K562 (cell line): ENCODE results near the gene TP53BP1. TPM values are rescaled to one million over a fixed set of nuclear protein-coding genes. Genes with fewer than 3 reads are reported as not detected.
A peak's percentile ranks its signal among the peaks of the same experiment; 100 is the strongest.

Experiments
- ATAC-seq: fragments of 200-7000 bp; cut with Tn5 transposase; 3 replicates; pipeline ENCODE4 v1.9.1; 2020; ENCODE audit warnings: moderate library complexity
- BruUV-seq: library from RNA; stranded (reverse); fragments of 400-500 nt; replicated peaks from 2 replicates; lab custom pipeline; 2021; lab: Mats Ljungman, UMichigan
- CTCF ChIA-PET: fragments of 300-600 bp; formaldehyde crosslinking; extraction: SDS; loops from one replicate; lab custom pipeline; 2021; ENCODE audit warnings: low intra/inter-chr PET ratio; lab: Yijun Ruan, JAX
- POLR2A ChIA-PET: fragments of 300-600, 350-650 bp; sonication (Branson Sonifier 250); formaldehyde crosslinking; extraction: SDS; loops from one replicate; lab custom pipeline; 2021; ENCODE audit warnings: antibody characterized with exemption, inconsistent platforms; lab: Yijun Ruan, JAX
- DNase-seq, 4 experiments: peaks; one replicate each; pipeline versions ENCODE4 v3.0.0 to v3.0.0-alpha.2; 2011 to 2018; ENCODE audit warnings: low spot score in 3 of 4, mixed read lengths in 3 of 4; ENCODE audit errors: extremely low read depth in 1 of 4
- FAIRE-seq: peaks from 2 replicates; lab custom pipeline; 2011; peaks lifted over from hg19 to GRCh38; lab: Jason Lieb, UNC
- H2AFZ ChIP-seq: 2 replicates; pipeline ENCODE4 v1.6.0; 2011; ENCODE audit warnings: low read depth, low read length, control low read depth, inconsistent platforms
- H3K27ac ChIP-seq: fragments of 200-600 bp; 3 replicates; pipeline ENCODE4 v1.8.0; 2011; ENCODE audit warnings: low read depth, mild to moderate bottlenecking, control low read depth, inconsistent platforms, low read length, moderate library complexity, mixed read lengths; ENCODE audit errors: extremely low read depth
- H3K27me3 ChIP-seq, 2 experiments: fragments of 300-600 bp in 1 of 2; 2 replicates in 1 of 2; 3 replicates in 1 of 2; pipeline versions ENCODE4 v1.6.0 to v1.8.0; 2011; ENCODE audit warnings: inconsistent platforms in 2 of 2, low read length in 2 of 2, mild to moderate bottlenecking in 1 of 2, mixed read lengths in 1 of 2, moderate library complexity in 1 of 2; ENCODE audit not compliant: control insufficient read depth in 2 of 2, insufficient read depth in 2 of 2
- H3K36me3 ChIP-seq: fragments of 300-600 bp; 3 replicates; pipeline ENCODE4 v1.8.0; 2011; ENCODE audit warnings: mild to moderate bottlenecking, low read length, inconsistent platforms; ENCODE audit not compliant: control insufficient read depth, insufficient read depth
- H3K4me1 ChIP-seq, 2 experiments: fragments of 200-600 bp in 1 of 2; replicated peaks in 1 of 2; 2 replicates in 1 of 2; 3 replicates in 1 of 2; pipeline versions ENCODE4 v1.5.1 to v1.8.0; 2011; ENCODE audit warnings: inconsistent platforms in 2 of 2, low read length in 2 of 2, mild to moderate bottlenecking in 1 of 2, mixed read lengths in 1 of 2, moderate library complexity in 1 of 2; ENCODE audit not compliant: control insufficient read depth in 2 of 2, insufficient read depth in 2 of 2
- H3K4me2 ChIP-seq: 2 replicates; pipeline ENCODE4 v1.6.1; 2011; ENCODE audit warnings: low read length, control low read depth, inconsistent platforms, mixed read lengths; ENCODE audit not compliant: insufficient read depth
- H3K4me3 ChIP-seq: fragments of 200-600 bp; sonication (generic), shearing (Covaris generic); 2 replicates; pipeline ENCODE4 v1.5.1; 2016; ENCODE audit warnings: control low read depth, inconsistent platforms
- H3K79me2 ChIP-seq: fragments of 200-600 bp; 3 replicates; pipeline ENCODE4 v1.8.0; 2011; ENCODE audit warnings: low read length, inconsistent platforms; ENCODE audit not compliant: control insufficient read depth, insufficient read depth
- H3K9ac ChIP-seq, 2 experiments: 2 replicates each; pipeline versions ENCODE4 v1.6.0 to v1.6.1; 2011; ENCODE audit warnings: low read depth in 2 of 2, low read length in 2 of 2, control low read depth in 1 of 2, inconsistent platforms in 1 of 2, mild to moderate bottlenecking in 1 of 2, mixed read lengths in 1 of 2; ENCODE audit not compliant: insufficient read depth in 1 of 2
- H3K9me1 ChIP-seq: one replicate; pipeline ENCODE4 v1.6.0; 2011; ENCODE audit warnings: inconsistent platforms, mild to moderate bottlenecking, low read length, moderate library complexity; ENCODE audit not compliant: control insufficient read depth, insufficient read depth
- H3K9me3 ChIP-seq: replicated peaks from 2 replicates; pipeline ENCODE4 v1.5.1; 2011; ENCODE audit warnings: low read depth, low read length, inconsistent platforms; ENCODE audit not compliant: control insufficient read depth, insufficient read depth
- H4K20me1 ChIP-seq: replicated peaks from 2 replicates; pipeline ENCODE4 v1.6.1; 2011; ENCODE audit warnings: low read length, inconsistent platforms, mixed read lengths; ENCODE audit not compliant: control insufficient read depth, insufficient read depth
- COPS2 ChIP-seq: fragments of 450-650 bp; conservative IDR thresholded peaks from 2 replicates; pipeline ENCODE4 v1.6.1; 2016; ENCODE audit warnings: mild to moderate bottlenecking, moderate library complexity
- IRF9 ChIP-seq: fragments of 450-650 bp; IDR thresholded peaks from 2 replicates; pipeline ENCODE4 v1.6.1; 2016; ENCODE audit warnings: missing biosample characterization, missing genetic modification characterization
- MED1 ChIP-seq: sonication (generic); formaldehyde crosslinking; IDR thresholded peaks from 2 replicates; pipeline ENCODE4 v1.8.1; 2023; ENCODE audit warnings: missing genetic modification reagents, borderline replicate concordance
- OTX1 ChIP-seq: fragments of 450-650 bp; formaldehyde crosslinking; IDR thresholded peaks from 2 replicates; pipeline ENCODE4 v1.4.0; 2022; ENCODE audit warnings: mild to moderate bottlenecking
- PHF8 ChIP-seq: fragments of 200-600 bp; sonication (generic); IDR thresholded peaks from 2 replicates; pipeline ENCODE4 v1.6.1; 2012; ENCODE audit warnings: mixed run types, mild to moderate bottlenecking, inconsistent platforms, low read length, moderate library complexity, borderline replicate concordance
- SAP30 ChIP-seq: fragments of 200-600 bp; sonication (generic); IDR thresholded peaks from 2 replicates; pipeline ENCODE4 v1.6.1; 2012; ENCODE audit warnings: borderline replicate concordance, low read depth, mild to moderate bottlenecking, moderate library complexity, low read length, control low read depth, inconsistent platforms; ENCODE audit not compliant: insufficient read depth, poor library complexity, severe bottlenecking
- TCF7 ChIP-seq: sonication (generic); IDR thresholded peaks from 2 replicates; pipeline ENCODE4 v1.6.1; 2016; ENCODE audit warnings: antibody characterized with exemption, borderline replicate concordance
- ZNF318 ChIP-seq, 2 experiments: fragments of 450-650 bp; IDR thresholded peaks; 2 replicates each; pipeline ENCODE4 v1.6.1; 2016; ENCODE audit warnings: mild to moderate bottlenecking in 2 of 2, borderline replicate concordance in 1 of 2, low read depth in 1 of 2, moderate library complexity in 1 of 2
- WGBS: fragments of 100-300 bp; shearing (Covaris generic); methylation state at CpG from one replicate; pipeline ENCODE4 v1.1.6; 2016; ENCODE audit warnings: low coverage, mixed read lengths; ENCODE audit not compliant: insufficient coverage; ENCODE audit errors: missing lambda C conversion rate; 5-methylcytosine and 5-hydroxymethylcytosine counted together
- in situ Hi-C: fragments of 300-500 bp; cut with MboI; formaldehyde crosslinking; loops from 4 replicates; pipeline ENCODE4 v1.15.0; 2018; ENCODE audit warnings: inconsistent platforms, mixed read lengths
- intact Hi-C: fragments of 100-400 bp; cut with micrococcal nuclease; formaldehyde crosslinking; loops from 2 replicates; pipeline ENCODE4 v1.14.2; 2022
- polyA plus RNA-seq, 8 experiments: library from polyadenylated mRNA; depleted of rRNA in 4 of 8; stranded (reverse) in 5 of 8; unstranded in 3 of 8; fragments of >200 nt; fragmentation: Nextera tagmentation in 2 of 8; fragmentation: Illumina TruSeq in 1 of 8; extraction: Ambion mirVana in 2 of 8; extraction: Trizol in 1 of 8; gene quantifications; 2 replicates each; pipeline versions ENCODE4 v1.2.1 to v1.2.3, GENCODE V29; 2011 to 2014; ENCODE audit warnings: inconsistent platforms in 1 of 8, missing spikeins in 1 of 8
- total RNA-seq, 7 experiments: library from RNA; depleted of rRNA in 6 of 7; stranded (reverse); fragments of >200 nt in 6 of 7; fragmentation: Illumina TruSeq in 2 of 7; extraction: Trizol in 2 of 7; gene quantifications; 2 replicates each; pipeline versions ENCODE4 v1.2.1 to v1.2.3, GENCODE V29; 2011 to 2021; ENCODE audit warnings: low replicate concordance in 1 of 7

Gene TP53BP1
- total and polyA plus RNA-seq, 9 of the 15 experiments (the other 6 are each of a cell fraction or from before 2014, with no cell fraction given), result 5.7 to 63.3 (median 30.9) TPM

- CTCF ChIA-PET, result interaction anchor here (0.6 to 1.3 kb wide), 2 partner anchors 71 to 1990 kb away, joined by 3 to 4 read pairs; no protein-coding TSS in a partner anchor
- peak; percentile 49 to 87 (median 68) for DNase-seq
- H2AFZ ChIP-seq, result no peak overlapping the region
- H3K4me2 ChIP-seq, result no peak overlapping the region; the same call in 1 of the 2 replicates
- H3K27me3 ChIP-seq, result no peaks in the 10 kb centered on the region
- POLR2A ChIA-PET, result interaction anchor here (0.8 to 1.5 kb wide), 6 partner anchors 12 to 82 kb away, joined by 3 to 6 read pairs (median 4); no protein-coding TSS in a partner anchor
- WGBS, result 19% methylated on average over 4 of the region's 4 CpGs
- BruUV-seq, result no TSS peak
- no peaks in the 10 kb centered on the region for H4K20me1 ChIP-seq
- no peaks in the 10 kb centered on the region for H3K9me1 ChIP-seq
- in situ Hi-C loops (loop anchor here (25.0 kb wide), 2 partner anchors 146 to 246 kb away; partner anchors contain the start of genes CKMT1A, CKMT1B and PPIP5K1), intact Hi-C loops (loop anchor here (1.0 to 5.0 kb wide), 3 partner anchors 70 to 326 kb away; no protein-coding TSS in a partner anchor)
- H3K9ac ChIP-seq, result peak overlapping the region in 1 of 2 experiments; percentile 26; a peak in 1 of 4 replicates
- H3K36me3 ChIP-seq, result peaks cover 30% of the 10 kb centered on the region; the same call in 2 of the 3 replicates
- peak overlapping the region; percentile 51 for H3K27ac ChIP-seq
- no peaks in the 10 kb centered on the region for H3K79me2 ChIP-seq
- H3K9me3 ChIP-seq, result no peaks in the 10 kb centered on the region
- FAIRE-seq, result peak; percentile 99
- H3K4me1 ChIP-seq, result peaks cover 3% of the 10 kb centered on the region in 2 experiments; a peak in 2 of 5 replicates
- no peak overlapping the region for H3K4me3 ChIP-seq
- peak; percentile 99 for ATAC-seq
- no peak for TF ChIP-seq MED1 (CRISPR knock-in tag)
- no peak for TF ChIP-seq COPS2
- peak in 1 of 2 experiments; percentile 49; a peak in 1 of 4 replicates for TF ChIP-seq ZNF318 (IDR thresholded peaks at IDR 0.05; ENCODE audit: borderline replicate concordance in 1 of 2, low read depth in 1 of 2)
- no peak for TF ChIP-seq PHF8
- no peak for TF ChIP-seq OTX1
- no peak for TF ChIP-seq TCF7
- no peak for TF ChIP-seq SAP30
- peak; percentile 62; the same call in 1 of the 2 replicates for TF ChIP-seq IRF9
These were observed 52.2 kb downstream of the TP53BP1 start for GRCh38 chr15:43440721-43441281.
